IgD-negative memory B cell (primary cell): ENCODE data around the gene MMP10. TPM values are rescaled to one million over a fixed set of nuclear protein-coding genes. Genes with fewer than 3 reads are reported as not detected.
"Not testable (repeated sequence)": the region's sequence is repeated elsewhere in the genome, so short reads cannot be mapped to it uniquely, and the experiment has no call there.

Experiments used
- H3K27ac Mint-ChIP-seq, 3 donors: one replicate each; pipeline ENCODE4 v1.8.0; 2020 to 2022; ENCODE audit warnings: mild to moderate bottlenecking in 3 of 3, mixed read lengths in 3 of 3, moderate library complexity in 1 of 3
- H3K27me3 Mint-ChIP-seq: one replicate; pipeline ENCODE4 v1.8.0; 2021; ENCODE audit warnings: mixed read lengths
- H3K36me3 Mint-ChIP-seq: one replicate; pipeline ENCODE4 v1.8.0; 2020; ENCODE audit warnings: mild to moderate bottlenecking, mixed read lengths
- H3K4me1 Mint-ChIP-seq, 3 donors: one replicate each; pipeline ENCODE4 v1.8.0; 2020 to 2022; ENCODE audit warnings: mixed read lengths in 3 of 3, mild to moderate bottlenecking in 1 of 3
- H3K4me3 Mint-ChIP-seq, 4 donors: one replicate each; pipeline ENCODE4 v1.8.0; 2020 to 2022; ENCODE audit warnings: mild to moderate bottlenecking in 4 of 4, mixed read lengths in 4 of 4, moderate library complexity in 3 of 4
- H3K9me3 Mint-ChIP-seq, 3 donors: one replicate each; pipeline ENCODE4 v1.8.0; 2020 to 2021; ENCODE audit warnings: mixed read lengths in 3 of 3, mild to moderate bottlenecking in 1 of 3
- polyA plus RNA-seq: library from polyadenylated mRNA; unstranded; fragments of 300-500 nt; fragmentation: Illumina TruSeq; gene quantifications from one replicate; pipeline ENCODE4 v1.2.3, GENCODE V29; 2021

The MMP10 gene
- polyA plus RNA-seq, 1 donor from 2014 or later, result not detected

DNA sequence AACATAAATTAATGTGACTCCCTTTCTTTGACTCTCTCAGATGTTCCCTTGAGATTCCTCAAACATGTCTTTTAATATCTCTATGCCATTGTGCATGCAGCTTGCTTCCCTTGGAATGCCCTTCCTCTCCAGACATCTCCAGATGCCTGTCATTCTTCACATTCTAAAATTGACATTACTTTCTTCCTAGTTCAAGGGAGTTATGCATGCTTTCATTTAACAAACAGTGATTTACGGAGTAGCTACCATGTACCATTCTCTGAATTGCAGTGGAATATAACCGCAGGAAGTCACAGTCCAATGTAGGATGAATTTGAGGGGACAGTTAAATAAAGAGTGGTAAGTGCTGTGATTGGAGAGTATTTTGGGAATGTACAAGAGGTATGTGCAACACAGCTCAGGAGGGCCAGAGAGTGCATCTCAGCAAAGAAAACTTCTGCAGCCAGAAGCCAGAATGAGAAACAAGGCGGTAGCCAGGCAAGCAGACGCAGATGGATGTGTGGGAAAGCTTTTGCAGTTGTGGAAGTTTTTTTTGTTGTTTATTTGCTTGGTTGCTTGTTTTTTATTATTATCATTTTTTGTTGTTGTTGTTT, 18.7 kb downstream of the MMP10 start:
- Mint-ChIP-seq H3K27me3 (peaks cover 12% of the 10 kb centered on the region), H3K27ac (no peak overlapping the region), H3K4me1 (no peaks in the 10 kb centered on the region), H3K36me3 (peaks cover 2% of the 10 kb centered on the region), H3K9me3 (peaks cover 0 to 2% (median 0%) of the 10 kb centered on the region in 3 donors), H3K4me3 (no peak overlapping the region)

DNA sequence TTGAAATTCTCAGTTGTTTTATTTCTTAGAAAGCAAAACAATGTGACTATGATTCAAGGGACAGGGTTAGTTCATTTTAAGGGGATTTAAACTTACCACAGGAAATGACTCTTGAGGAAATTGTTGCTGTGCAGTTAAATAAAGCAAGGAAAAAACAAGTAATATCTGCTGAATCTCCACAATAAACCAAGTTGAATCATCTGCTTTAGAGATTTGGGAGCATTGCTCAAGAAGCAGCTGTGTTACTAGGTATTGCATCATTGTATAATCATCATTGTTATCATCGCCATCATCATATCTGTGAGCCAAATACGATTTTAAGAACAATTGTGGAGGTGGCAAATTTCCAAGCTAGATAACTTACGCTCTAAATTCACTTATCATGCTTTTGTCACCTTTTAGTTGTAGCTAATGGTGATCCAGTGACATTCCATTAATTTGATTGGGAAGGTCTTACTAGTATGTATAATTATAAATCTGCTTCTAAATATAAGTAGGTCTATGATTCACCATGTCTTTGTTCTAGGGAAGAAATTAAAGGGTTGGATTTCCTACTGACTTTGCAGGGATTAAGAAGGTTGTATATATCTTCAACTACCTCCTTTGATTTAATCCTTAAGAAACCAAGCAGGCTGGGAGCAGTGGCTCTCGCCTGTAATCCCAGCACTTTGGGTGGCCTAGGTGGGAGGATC, 19.9 kb downstream of the MMP10 start:
- H3K4me3 Mint-ChIP-seq, result no peak overlapping the region
- peaks cover 0 to 2% (median 0%) of the 10 kb centered on the region in 3 donors for H3K9me3 Mint-ChIP-seq
- peaks cover 2% of the 10 kb centered on the region for H3K36me3 Mint-ChIP-seq
- peaks cover 14% of the 10 kb centered on the region for H3K27me3 Mint-ChIP-seq
- H3K4me1 Mint-ChIP-seq, result no peaks in the 10 kb centered on the region
- no peak overlapping the region for H3K27ac Mint-ChIP-seq

GRCh38 chr11:102757823-102758549, 22.4 kb downstream of the MMP10 start:
- Mint-ChIP-seq H3K36me3 (no peaks in the 10 kb centered on the region), H3K9me3 (peaks cover 0 to 1% (median 0%) of the 10 kb centered on the region in 3 donors), H3K4me1 (no peaks in the 10 kb centered on the region), H3K27me3 (peaks cover 22% of the 10 kb centered on the region), H3K4me3 (no peak overlapping the region), H3K27ac (no peak overlapping the region)

DNA sequence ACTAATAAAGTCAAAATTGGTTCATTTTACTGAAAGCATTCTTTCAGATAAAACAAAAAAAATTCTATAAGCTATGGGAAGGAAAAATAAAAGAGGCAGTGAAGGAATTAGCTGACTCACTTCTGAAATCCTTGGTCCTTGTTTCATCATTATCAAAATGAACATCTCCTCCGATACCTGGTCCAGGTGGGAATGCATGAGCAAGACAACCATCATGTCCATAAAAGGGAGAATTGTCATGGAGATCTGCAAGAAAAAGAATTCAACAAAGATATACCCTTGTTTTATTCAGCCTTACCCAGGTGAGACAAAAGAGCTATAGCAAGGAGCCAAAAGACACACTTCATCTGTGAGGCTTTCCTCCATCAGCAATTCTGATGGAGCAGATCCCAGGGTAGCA, 27.2 kb downstream of the MMP10 start:
- Mint-ChIP-seq H3K36me3 (no peaks in the 10 kb centered on the region), H3K9me3 (peaks cover 0 to 5% (median 3%) of the 10 kb centered on the region in 3 donors), H3K4me3 (no peak overlapping the region), H3K27me3 (peaks cover 31% of the 10 kb centered on the region), H3K4me1 (no peaks in the 10 kb centered on the region), H3K27ac (no peak overlapping the region)

GRCh38 chr11:102751673-102752072, 28.8 kb downstream of the MMP10 start:
- Mint-ChIP-seq H3K27me3 (peaks cover 27% of the 10 kb centered on the region), H3K27ac (no peak overlapping the region), H3K4me3 (no peak overlapping the region), H3K9me3 (peaks cover 0 to 9% (median 7%) of the 10 kb centered on the region in 3 donors), H3K36me3 (no peaks in the 10 kb centered on the region), H3K4me1 (no peaks in the 10 kb centered on the region)

DNA sequence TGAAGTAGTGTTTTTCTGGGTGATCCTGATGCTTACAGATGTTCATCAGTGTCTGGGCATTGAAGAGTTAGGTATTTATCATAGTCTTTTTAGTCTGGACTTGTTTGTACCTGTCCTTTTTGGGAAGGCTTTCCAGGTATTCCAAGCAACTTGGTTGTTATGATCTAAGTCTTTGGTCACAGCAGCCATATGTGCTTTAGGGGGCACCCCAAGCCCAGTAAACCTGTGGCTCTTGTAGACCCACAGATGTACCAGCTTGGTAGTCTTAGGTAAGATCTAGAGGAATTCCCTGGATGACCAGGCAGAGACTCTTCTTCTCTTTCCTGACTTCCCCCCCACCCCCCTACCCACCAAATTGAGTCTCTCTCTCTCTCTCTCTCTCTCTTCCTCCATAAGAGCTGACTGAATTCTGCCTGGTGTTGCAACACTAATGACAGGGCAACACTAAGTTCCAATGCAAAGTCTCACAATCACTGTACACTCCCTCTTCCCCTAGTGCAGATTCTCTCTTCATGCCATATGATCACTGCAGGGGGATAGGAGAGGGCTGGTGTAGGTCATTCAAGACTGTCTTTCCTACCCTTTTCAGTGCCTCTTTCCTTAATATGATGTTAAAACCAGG, 31.2 kb downstream of the MMP10 start:
- Mint-ChIP-seq H3K4me3 (no peak overlapping the region), H3K36me3 (no peaks in the 10 kb centered on the region), H3K27ac (no peak overlapping the region), H3K9me3 (peaks cover 2 to 9% (median 6%) of the 10 kb centered on the region in 3 donors), H3K4me1 (no peaks in the 10 kb centered on the region), H3K27me3 (peaks cover 15% of the 10 kb centered on the region)

DNA sequence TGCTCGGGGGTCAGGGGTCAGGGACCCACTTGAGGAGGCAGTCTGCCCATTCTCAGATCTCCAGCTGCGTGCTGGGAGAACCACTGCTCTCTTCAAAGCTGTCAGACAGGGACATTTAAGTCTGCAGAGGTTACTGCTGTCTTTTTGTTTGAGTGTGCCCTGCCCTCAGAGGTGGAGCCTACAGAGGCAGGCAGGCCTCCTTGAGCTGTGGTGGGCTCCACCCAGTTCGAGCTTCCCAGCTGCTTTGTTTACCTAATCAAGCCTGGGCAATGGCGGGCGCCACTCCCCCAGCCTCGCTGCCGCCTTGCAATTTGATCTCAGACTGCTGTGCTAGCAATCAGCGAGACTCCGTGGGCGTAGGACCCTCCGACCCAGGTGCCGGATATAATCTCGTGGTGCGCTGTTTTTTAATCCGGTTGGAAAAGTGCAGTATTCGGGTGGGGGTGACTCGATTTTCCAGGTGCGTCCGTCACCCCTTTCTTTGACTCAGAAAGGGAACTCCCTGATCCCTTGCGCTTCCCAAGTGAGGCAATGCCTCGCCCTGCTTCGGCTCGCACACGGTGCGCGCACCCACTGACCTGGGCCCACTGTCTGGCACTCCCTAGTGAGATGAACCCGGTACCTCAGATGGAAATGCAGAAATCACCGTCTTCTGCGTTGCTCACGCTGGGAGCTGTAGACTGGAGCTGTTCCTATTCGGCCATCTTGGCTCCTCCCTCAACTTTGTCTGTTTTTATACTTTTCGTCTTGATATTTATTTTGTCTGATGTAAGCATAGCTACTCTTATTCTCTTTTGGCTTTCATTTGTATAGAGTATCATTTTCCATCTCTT, 33.5 kb downstream of the MMP10 start:
- not testable (repeated sequence) for H3K9me3 Mint-ChIP-seq, H3K36me3 Mint-ChIP-seq, H3K4me3 Mint-ChIP-seq, H3K4me1 Mint-ChIP-seq, H3K27ac Mint-ChIP-seq
- peaks cover 12% of the 10 kb centered on the region for H3K27me3 Mint-ChIP-seq

DNA sequence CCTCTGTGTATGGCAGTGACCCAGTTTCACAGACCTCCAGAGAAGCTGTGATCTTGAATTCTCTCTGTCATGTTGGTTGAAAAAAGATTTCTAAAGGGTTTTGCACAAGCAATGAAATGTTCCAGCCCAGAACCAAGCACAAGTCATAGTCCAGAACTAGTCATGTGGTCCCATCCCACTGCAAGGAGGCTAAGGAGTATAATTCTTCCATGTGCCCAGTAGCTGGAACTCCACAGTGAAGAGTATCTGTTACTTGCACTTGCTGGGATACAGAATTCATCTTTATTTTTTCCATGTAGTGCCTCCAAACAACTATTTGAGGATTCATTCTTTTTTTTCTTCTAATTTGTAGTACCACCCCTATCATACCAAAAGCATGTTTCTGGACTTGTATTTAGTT, 45.8 kb downstream of the MMP10 start:
- H3K27ac Mint-ChIP-seq, result no peak overlapping the region
- H3K27me3 Mint-ChIP-seq, result peaks cover 3% of the 10 kb centered on the region
- peaks cover 0 to 1% (median 0%) of the 10 kb centered on the region in 3 donors for H3K9me3 Mint-ChIP-seq
- no peaks in the 10 kb centered on the region for H3K36me3 Mint-ChIP-seq
- H3K4me1 Mint-ChIP-seq, result no peaks in the 10 kb centered on the region
- no peak overlapping the region for H3K4me3 Mint-ChIP-seq

- no peaks in the 10 kb centered on the region for H3K36me3 Mint-ChIP-seq
- no peak overlapping the region for H3K27ac Mint-ChIP-seq
- H3K4me1 Mint-ChIP-seq, result no peaks in the 10 kb centered on the region
- H3K4me3 Mint-ChIP-seq, result no peak overlapping the region
- peaks cover 1% of the 10 kb centered on the region for H3K27me3 Mint-ChIP-seq
- peaks cover 0 to 1% (median 0%) of the 10 kb centered on the region in 3 donors for H3K9me3 Mint-ChIP-seq
Observed at GRCh38 chr11:102733232-102733875, 47.1 kb downstream of the MMP10 start.

DNA sequence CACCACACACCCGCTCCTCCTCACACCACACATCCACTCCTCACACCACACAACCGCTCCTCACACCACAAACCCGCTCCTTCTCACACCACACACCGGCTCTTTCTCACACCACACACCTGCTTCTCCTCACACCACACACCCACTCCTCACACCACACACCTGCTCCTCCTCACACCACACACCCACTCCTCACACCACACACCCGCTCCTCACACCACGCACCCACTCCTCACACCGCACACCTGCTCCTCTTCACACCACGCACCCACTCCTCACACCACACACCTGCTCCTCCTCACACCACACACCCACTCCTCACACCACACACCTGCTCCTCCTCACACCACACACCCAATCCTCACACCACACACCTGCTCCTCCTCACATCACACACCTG, 49.5 kb downstream of the MMP10 start:
- H3K4me3 Mint-ChIP-seq, H3K27ac Mint-ChIP-seq, H3K4me1 Mint-ChIP-seq, H3K9me3 Mint-ChIP-seq, H3K36me3 Mint-ChIP-seq, H3K27me3 Mint-ChIP-seq: not testable (repeated sequence)

GRCh38 chr11:102729849-102730815, 50.3 kb downstream of the MMP10 start:
- H3K9me3 Mint-ChIP-seq, result no peaks in the 10 kb centered on the region
- no peak overlapping the region for H3K27ac Mint-ChIP-seq
- H3K27me3 Mint-ChIP-seq, result peaks cover 3% of the 10 kb centered on the region
- H3K4me3 Mint-ChIP-seq, result no peak overlapping the region
- H3K4me1 Mint-ChIP-seq, result no peaks in the 10 kb centered on the region
- H3K36me3 Mint-ChIP-seq, result no peaks in the 10 kb centered on the region

DNA sequence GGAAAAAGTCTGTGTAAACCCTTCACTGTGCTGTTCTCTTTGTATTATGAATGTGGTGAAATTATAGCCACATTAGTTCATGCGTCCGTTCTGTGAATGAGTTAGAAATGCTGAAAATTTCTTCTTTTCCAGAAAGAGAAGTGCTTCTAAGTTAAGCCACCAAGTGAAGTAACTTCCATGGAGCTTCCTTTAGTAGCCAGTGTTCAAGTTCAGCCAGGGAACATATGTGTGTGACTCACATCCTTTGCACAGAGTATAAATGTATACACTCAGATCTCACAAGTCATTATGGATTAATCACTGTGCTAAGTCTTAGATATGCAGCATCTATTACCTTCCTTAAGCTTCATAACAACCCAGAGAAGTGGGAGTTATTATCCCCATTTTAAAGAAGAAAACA, 52.5 kb downstream of the MMP10 start:
- Mint-ChIP-seq H3K9me3 (peaks cover 0 to 7% (median 3%) of the 10 kb centered on the region in 3 donors), H3K4me1 (no peaks in the 10 kb centered on the region), H3K36me3 (no peaks in the 10 kb centered on the region), H3K27ac (no peak overlapping the region), H3K27me3 (peaks cover 3% of the 10 kb centered on the region), H3K4me3 (no peak overlapping the region)

GRCh38 chr11:102724904-102725500, 55.4 kb downstream of the MMP10 start, which contains the start of gene MMP8:
Gene MMP8, minus strand, starts transcription at chr11:102724954. Its CDS starts 99 bp downstream, at chr11:102724855.
- Mint-ChIP-seq H3K9me3 (peaks cover 0 to 7% (median 3%) of the 10 kb centered on the region in 3 donors), H3K4me3 (no peak within 1 kb of the TSS), H3K27me3 (peaks cover 4% of the 10 kb centered on the region), H3K36me3 (no peaks in the 10 kb centered on the region), H3K27ac (no peak within 1 kb of the TSS), H3K4me1 (no peaks in the 10 kb centered on the region)
